H7 (cell line): ENCODE data around the gene GCH1. TPM values are rescaled to one million over a fixed set of nuclear protein-coding genes. Genes with fewer than 3 reads are reported as not detected.

Experiments
- DNase-seq: peaks from one replicate; pipeline ENCODE4 v3.0.0; 2012
- H3K27me3 ChIP-seq: 2 replicates; pipeline ENCODE4 v1.6.0; 2011; ENCODE audit warnings: mild to moderate bottlenecking, low read length; ENCODE audit not compliant: control insufficient read depth, insufficient read depth
- H3K36me3 ChIP-seq: replicated peaks from 2 replicates; pipeline ENCODE4 v1.5.1; 2011; ENCODE audit warnings: low read length; ENCODE audit not compliant: control insufficient read depth, insufficient read depth
- H3K4me3 ChIP-seq: 2 replicates; pipeline ENCODE4 v1.5.1; 2011; ENCODE audit warnings: low read depth, mild to moderate bottlenecking, control low read depth, low read length, moderate library complexity; ENCODE audit not compliant: insufficient read depth
- total RNA-seq: library from RNA; depleted of rRNA; stranded (reverse); fragments of >200 nt; shearing (Covaris generic); gene quantifications from 2 replicates; pipeline ENCODE4 v1.2.3, GENCODE V29; 2014; rRNA removed

Gene GCH1
- total RNA-seq: 5.5 and 12.1 TPM in 2 replicates

GRCh38 chr14:54902521-54903420 is at the start of gene GCH1:
Gene GCH1 (minus strand): TSS chr14:54902826. CDS start chr14:54902663, 163 bp downstream.
- H3K27me3 ChIP-seq: peaks cover 21% of the 10 kb centered on the region
- peak within 1 kb of the TSS; percentile 84 for H3K4me3 ChIP-seq
- DNase-seq: peak; percentile 94
- H3K36me3 ChIP-seq: no peaks in the 10 kb centered on the region

DNA sequence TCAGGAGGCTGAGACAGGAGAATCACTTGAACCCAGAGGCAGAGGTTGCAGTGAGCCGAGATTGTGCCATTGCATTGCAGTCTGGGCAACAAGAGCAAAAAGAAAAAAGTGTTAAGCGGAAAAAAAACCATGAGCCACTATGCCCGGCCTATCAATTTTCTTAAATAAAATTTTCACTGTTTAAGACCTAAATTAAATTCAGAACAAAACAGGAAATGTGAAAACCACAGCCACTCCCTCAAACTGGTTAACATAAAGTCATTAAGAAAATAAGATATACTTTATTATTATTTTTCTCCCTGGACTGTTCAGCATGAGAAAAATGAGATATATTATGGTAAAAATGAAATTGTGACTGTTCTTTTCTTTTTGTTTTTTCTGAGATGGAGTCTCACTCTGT is 44.6 kb upstream of the GCH1 start:
- Histone ChIP-seq H3K4me3 (no peak overlapping the region), H3K36me3 (peaks cover 5% of the 10 kb centered on the region), H3K27me3 (no peaks in the 10 kb centered on the region)
- DNase-seq: no peak

- Histone ChIP-seq H3K27me3 (no peaks in the 10 kb centered on the region), H3K4me3 (no peak overlapping the region), H3K36me3 (peaks cover 5% of the 10 kb centered on the region)
- DNase-seq: no peak
Observed at GRCh38 chr14:54946500-54946899, 43.9 kb upstream of the GCH1 start.

DNA sequence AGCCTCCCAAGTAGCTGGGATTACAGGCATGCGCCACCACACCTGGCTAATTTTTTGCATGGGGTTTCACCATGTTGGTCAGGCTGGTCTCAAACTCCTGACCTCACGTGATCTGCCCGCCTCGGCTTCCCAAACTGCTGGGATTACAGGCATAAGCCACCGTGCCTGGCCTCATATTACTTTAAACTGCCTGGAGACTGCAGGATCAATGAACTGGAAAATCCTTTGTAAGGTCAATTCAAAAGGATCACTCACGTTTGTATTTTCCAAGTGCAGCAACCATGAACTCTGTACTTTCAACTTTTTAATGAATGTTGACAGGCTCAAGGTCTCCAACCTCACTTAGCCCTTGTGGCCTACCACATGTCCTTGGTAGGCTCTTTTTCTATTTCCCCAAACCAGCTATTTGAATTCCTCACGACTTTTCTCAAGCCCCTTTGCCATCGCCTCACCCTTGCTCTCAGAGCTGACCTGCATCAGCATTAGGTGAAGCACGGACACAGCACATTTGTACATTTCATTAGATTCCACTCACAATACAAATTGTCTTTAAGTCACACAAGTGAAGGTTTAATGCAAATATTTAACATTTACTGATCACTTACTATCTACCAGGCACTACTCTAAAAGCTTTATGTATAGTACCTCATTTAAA is 42.2 kb upstream of the GCH1 start:
- no peaks in the 10 kb centered on the region for H3K27me3 ChIP-seq
- peaks cover 5% of the 10 kb centered on the region for H3K36me3 ChIP-seq
- DNase-seq: no peak
- no peak overlapping the region for H3K4me3 ChIP-seq

GRCh38 chr14:54942913-54943312 is 40.3 kb upstream of the GCH1 start:
- H3K4me3 ChIP-seq: no peak overlapping the region
- H3K36me3 ChIP-seq: peaks cover 4% of the 10 kb centered on the region; the same call in 1 of the 2 replicates
- no peak for DNase-seq
- no peaks in the 10 kb centered on the region for H3K27me3 ChIP-seq

DNA sequence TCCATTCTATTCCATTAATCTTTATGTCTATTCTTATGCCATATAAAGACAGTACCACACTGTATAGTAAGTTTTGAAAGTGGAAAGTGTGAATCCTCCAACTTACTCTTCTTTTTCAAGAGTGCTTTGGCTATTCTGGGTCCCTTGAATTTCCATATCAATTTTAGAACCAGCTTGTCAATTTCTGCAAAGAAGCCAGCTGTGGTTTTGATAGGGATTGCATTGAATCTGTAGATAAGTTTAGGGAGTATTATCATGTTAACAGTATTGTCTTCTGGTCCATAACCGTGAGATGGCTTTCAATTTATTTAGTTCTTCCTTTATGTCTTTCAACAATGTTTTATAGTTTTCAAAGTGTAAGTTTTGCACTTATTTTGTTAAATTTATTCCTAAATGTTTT is 34.2 kb upstream of the GCH1 start:
- no peaks in the 10 kb centered on the region for H3K27me3 ChIP-seq
- DNase-seq: no peak
- peaks cover 1% of the 10 kb centered on the region; the same call in 1 of the 2 replicates for H3K36me3 ChIP-seq
- no peak overlapping the region for H3K4me3 ChIP-seq

GRCh38 chr14:54935958-54936357 is 33.3 kb upstream of the GCH1 start:
- no peak overlapping the region for H3K4me3 ChIP-seq
- peaks cover 1% of the 10 kb centered on the region; the same call in 1 of the 2 replicates for H3K36me3 ChIP-seq
- no peak for DNase-seq
- H3K27me3 ChIP-seq: no peaks in the 10 kb centered on the region

GRCh38 chr14:54935100-54935499 is 32.5 kb upstream of the GCH1 start:
- Histone ChIP-seq H3K27me3 (no peaks in the 10 kb centered on the region), H3K4me3 (no peak overlapping the region), H3K36me3 (peaks cover 1% of the 10 kb centered on the region; the same call in 1 of the 2 replicates)
- no peak for DNase-seq

GRCh38 chr14:54933006-54933405 is 30.4 kb upstream of the GCH1 start:
- Histone ChIP-seq H3K27me3 (no peaks in the 10 kb centered on the region), H3K4me3 (no peak overlapping the region), H3K36me3 (no peaks in the 10 kb centered on the region; the same call in 1 of the 2 replicates)
- DNase-seq: no peak

GRCh38 chr14:54931598-54932340 is 29.1 kb upstream of the GCH1 start:
- Histone ChIP-seq H3K36me3 (no peaks in the 10 kb centered on the region; the same call in 1 of the 2 replicates), H3K4me3 (no peak overlapping the region), H3K27me3 (no peaks in the 10 kb centered on the region)
- DNase-seq: no peak

DNA sequence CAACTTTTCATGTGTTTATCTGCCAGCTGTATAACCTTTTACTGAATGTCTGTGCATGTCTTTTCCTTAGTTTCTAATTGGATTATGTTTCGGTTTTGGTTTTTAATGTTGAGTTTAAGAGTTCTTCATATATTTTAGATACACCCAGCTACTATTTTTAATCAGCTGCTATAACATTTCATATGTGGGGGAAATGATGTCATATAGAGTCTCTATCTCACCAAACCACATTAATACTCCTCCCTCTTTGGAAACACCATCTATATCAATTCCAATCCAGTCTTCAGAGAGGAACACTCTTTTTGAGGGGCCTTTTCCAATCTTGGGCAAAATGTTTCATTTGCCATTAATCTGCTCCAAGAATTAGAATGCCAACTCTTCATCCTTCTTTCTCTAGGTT is 28.5 kb upstream of the GCH1 start:
- DNase-seq: no peak
- H3K36me3 ChIP-seq: no peaks in the 10 kb centered on the region

GRCh38 chr14:54929556-54929955 is 26.9 kb upstream of the GCH1 start:
- no peak overlapping the region for H3K4me3 ChIP-seq
- DNase-seq: no peak
- no peaks in the 10 kb centered on the region for H3K36me3 ChIP-seq
- no peaks in the 10 kb centered on the region for H3K27me3 ChIP-seq

More for the DNA sequence above, 28.5 kb upstream of the GCH1 start:
- no peak overlapping the region for H3K4me3 ChIP-seq
- H3K27me3 ChIP-seq: no peaks in the 10 kb centered on the region

- Histone ChIP-seq H3K4me3 (no peak overlapping the region), H3K27me3 (no peaks in the 10 kb centered on the region), H3K36me3 (no peaks in the 10 kb centered on the region)
- DNase-seq: no peak
Observed at GRCh38 chr14:54928216-54928615, 25.6 kb upstream of the GCH1 start.

DNA sequence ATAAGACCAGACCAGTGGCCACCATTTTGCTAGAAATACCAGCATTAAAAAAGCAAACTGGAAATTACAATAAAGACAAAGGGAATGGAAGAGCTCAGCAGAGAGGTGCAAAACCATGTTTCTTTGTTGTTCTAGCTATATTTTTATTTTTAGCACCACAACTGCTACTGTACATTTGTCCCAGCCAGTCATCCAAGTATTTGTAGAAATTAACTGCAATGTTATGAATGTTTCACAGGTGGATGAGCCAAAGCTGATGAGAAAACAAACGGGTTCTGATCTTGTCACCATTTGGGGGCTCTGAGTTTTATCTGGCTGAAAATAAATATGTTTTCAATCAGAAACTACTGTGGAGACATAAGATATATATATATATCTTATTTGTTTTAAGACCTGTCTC is 24.9 kb upstream of the GCH1 start:
- no peak for DNase-seq
- Histone ChIP-seq H3K4me3 (no peak overlapping the region), H3K27me3 (no peaks in the 10 kb centered on the region), H3K36me3 (no peaks in the 10 kb centered on the region)
